Astrocyte (in vitro differentiated cells and primary cell): ENCODE data around the gene ZBED5. TPM values are rescaled to one million over a fixed set of nuclear protein-coding genes. Genes with fewer than 3 reads are reported as not detected.

Experiments
- DNase-seq: peaks from one replicate; pipeline ENCODE4 v3.0.0-alpha.2; 2010; ENCODE audit warnings: low read depth
- FAIRE-seq: peaks from 2 replicates; lab custom pipeline; 2011; peaks lifted over from hg19 to GRCh38; lab: Jason Lieb, UNC
- H2AFZ ChIP-seq: 2 replicates; pipeline ENCODE4 v1.6.0; 2012; ENCODE audit warnings: low read depth, low read length, inconsistent platforms
- H3K27ac ChIP-seq: 2 replicates; pipeline ENCODE4 v1.5.1; 2011; ENCODE audit warnings: low read depth, low read length, inconsistent platforms
- H3K27me3 ChIP-seq: 2 replicates; pipeline ENCODE4 v1.6.0; 2011; ENCODE audit warnings: low read length, inconsistent platforms; ENCODE audit not compliant: insufficient read depth
- H3K36me3 ChIP-seq: 2 replicates; pipeline ENCODE4 v1.5.1; 2011; ENCODE audit warnings: low read length, inconsistent platforms; ENCODE audit not compliant: insufficient read depth
- H3K4me1 ChIP-seq: 2 replicates; pipeline ENCODE4 v1.5.1; 2011; ENCODE audit warnings: low read length, inconsistent platforms; ENCODE audit not compliant: insufficient read depth
- H3K4me2 ChIP-seq: 2 replicates; pipeline ENCODE4 v1.6.0; 2012; ENCODE audit warnings: low read length, inconsistent platforms
- H3K4me3 ChIP-seq: 2 replicates; pipeline ENCODE4 v1.5.1; 2011; ENCODE audit warnings: low read depth, mild to moderate bottlenecking, low read length, inconsistent platforms; ENCODE audit not compliant: insufficient read depth
- H3K79me2 ChIP-seq: 2 replicates; pipeline ENCODE4 v1.6.0; 2012; ENCODE audit warnings: mild to moderate bottlenecking, low read length, inconsistent platforms; ENCODE audit not compliant: insufficient read depth
- H3K9ac ChIP-seq: 2 replicates; pipeline ENCODE4 v1.6.0; 2012; ENCODE audit warnings: mild to moderate bottlenecking, low read length, inconsistent platforms
- H3K9me3 ChIP-seq: 2 replicates; pipeline ENCODE4 v1.5.1; 2012; ENCODE audit warnings: low read depth, mild to moderate bottlenecking, low read length, inconsistent platforms; ENCODE audit not compliant: insufficient read depth
- H4K20me1 ChIP-seq: 2 replicates; pipeline ENCODE4 v1.6.0; 2012; ENCODE audit warnings: low read length, inconsistent platforms; ENCODE audit not compliant: insufficient read depth
- H3K27ac Mint-ChIP-seq: one replicate; pipeline ENCODE4 v1.8.0; 2021; ENCODE audit warnings: mild to moderate bottlenecking, mixed read lengths; ENCODE audit not compliant: unreplicated experiment
- H3K27me3 Mint-ChIP-seq: one replicate; pipeline ENCODE4 v1.8.0; 2021; ENCODE audit warnings: low read depth, mixed read lengths; ENCODE audit not compliant: unreplicated experiment
- H3K36me3 Mint-ChIP-seq: one replicate; pipeline ENCODE4 v1.8.0; 2021; ENCODE audit warnings: low read depth, mixed read lengths; ENCODE audit not compliant: unreplicated experiment
- H3K4me1 Mint-ChIP-seq: one replicate; pipeline ENCODE4 v1.8.0; 2021; ENCODE audit warnings: low read depth, mixed read lengths; ENCODE audit not compliant: unreplicated experiment
- H3K4me3 Mint-ChIP-seq: one replicate; pipeline ENCODE4 v1.8.0; 2021; ENCODE audit warnings: mild to moderate bottlenecking, moderate library complexity, mixed read lengths; ENCODE audit not compliant: unreplicated experiment
- H3K9me3 Mint-ChIP-seq: one replicate; pipeline ENCODE4 v1.8.0; 2021; ENCODE audit warnings: mild to moderate bottlenecking, mixed read lengths; ENCODE audit not compliant: unreplicated experiment
- CTCF ChIP-seq: IDR thresholded peaks from 2 replicates; pipeline ENCODE4 v1.5.1; 2011; ENCODE audit warnings: low read depth, mild to moderate bottlenecking, inconsistent platforms, low read length, moderate library complexity; ENCODE audit not compliant: insufficient read depth
- EZH2 ChIP-seq: IDR thresholded peaks from 2 replicates; pipeline ENCODE4 v1.6.1; 2012; ENCODE audit warnings: mild to moderate bottlenecking, low read length, inconsistent platforms; ENCODE audit not compliant: insufficient read depth
- total RNA-seq: library from RNA; stranded (reverse); gene quantifications from 2 replicates; pipeline ENCODE4 v1.2.1, GENCODE V29; 2021

ZBED5 gene
- total RNA-seq, 1 donor from 2014 or later, result 32.9 TPM

DNA sequence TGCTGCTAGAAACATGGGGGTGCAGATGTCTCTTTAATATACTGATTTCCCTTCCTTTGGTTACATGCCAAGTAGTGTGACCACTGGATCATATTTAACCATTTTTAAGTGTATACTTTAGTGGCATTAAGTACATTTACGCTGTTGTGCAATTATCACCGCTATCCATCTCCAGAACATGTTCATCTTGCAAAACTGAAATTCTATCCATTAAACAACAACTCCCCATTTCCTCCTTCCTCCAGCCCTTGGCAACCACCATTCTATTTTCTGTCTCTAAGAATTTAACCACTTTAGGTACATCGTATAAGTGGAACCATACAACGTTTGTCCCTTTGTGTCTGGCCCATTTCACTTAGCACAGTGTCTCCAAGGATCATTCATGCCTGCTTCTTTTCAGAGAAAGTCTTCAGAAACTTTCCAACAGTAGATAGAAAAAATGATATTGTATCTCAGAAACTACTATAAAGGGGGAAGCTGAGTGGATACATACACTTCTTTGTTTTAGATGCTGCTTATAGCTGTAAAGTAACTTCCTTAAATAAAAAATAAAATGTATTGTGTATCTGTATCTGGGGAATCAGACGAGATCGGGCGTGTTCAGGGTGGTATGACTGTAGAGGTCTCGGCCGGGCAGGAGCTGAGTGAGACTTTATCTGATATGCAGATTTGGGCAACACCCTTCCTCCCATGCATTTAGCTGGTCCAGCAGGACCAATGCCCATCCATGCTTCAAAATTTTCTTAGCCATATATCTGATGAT lies 44.6 kb upstream of the ZBED5 start:
- no peaks in the 10 kb centered on the region for H3K27me3 Mint-ChIP-seq
- peak overlapping the region; percentile 9 for H3K27ac Mint-ChIP-seq
- DNase-seq, result no peak
- no peak overlapping the region for H3K4me3 ChIP-seq
- peaks cover 49% of the 10 kb centered on the region for H3K4me1 Mint-ChIP-seq
- no peaks in the 10 kb centered on the region for H3K9me3 Mint-ChIP-seq
- H3K27me3 ChIP-seq, result no peaks in the 10 kb centered on the region
- H3K79me2 ChIP-seq, result no peaks in the 10 kb centered on the region
- H3K36me3 Mint-ChIP-seq, result no peaks in the 10 kb centered on the region
- no peak overlapping the region for H3K27ac ChIP-seq
- no peak for TF ChIP-seq EZH2
- no peak for TF ChIP-seq CTCF
- H3K4me1 ChIP-seq, result peaks cover 43% of the 10 kb centered on the region
- no peak overlapping the region for H3K4me3 Mint-ChIP-seq
- no peak overlapping the region for H3K4me2 ChIP-seq
- FAIRE-seq, result no peak
- H3K9ac ChIP-seq, result no peak overlapping the region
- no peak overlapping the region for H2AFZ ChIP-seq
- H3K9me3 ChIP-seq, result no peaks in the 10 kb centered on the region
- no peaks in the 10 kb centered on the region for H3K36me3 ChIP-seq
- H4K20me1 ChIP-seq, result no peaks in the 10 kb centered on the region

DNA sequence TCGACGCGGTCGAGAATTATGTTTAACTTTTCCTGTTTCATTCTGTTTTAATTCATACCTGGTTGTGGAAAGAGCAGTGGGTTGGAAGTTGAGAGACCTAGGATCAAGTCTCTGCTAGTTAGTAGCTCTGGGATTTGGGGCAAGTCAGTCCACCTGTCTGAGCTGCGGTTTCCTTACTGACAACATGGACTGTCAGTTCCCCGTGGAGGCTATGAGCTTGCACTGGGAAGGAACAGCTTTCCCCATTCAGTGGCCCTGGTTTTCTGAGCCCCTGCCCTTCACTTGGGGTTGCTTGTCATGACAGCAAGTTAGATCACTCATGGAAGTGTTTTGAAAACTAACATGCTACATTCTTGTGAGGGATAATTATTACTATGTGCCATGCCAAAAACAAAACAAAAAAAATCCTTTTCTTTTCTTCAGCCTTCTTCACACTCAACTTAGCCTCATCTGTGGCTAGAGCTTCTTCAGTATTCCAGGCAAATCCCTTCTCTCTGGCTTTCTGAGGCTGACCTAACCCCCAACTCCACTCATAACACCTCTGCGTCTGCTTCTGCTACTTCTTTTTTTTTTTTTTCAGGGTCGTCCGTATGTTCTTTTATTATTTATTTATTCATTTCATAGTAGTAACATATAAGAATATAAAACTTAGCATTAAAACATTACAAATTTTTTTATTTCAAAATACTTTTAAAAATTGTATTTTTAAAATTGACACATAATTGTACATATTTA lies 43.0 kb upstream of the ZBED5 start:
- Histone ChIP-seq H3K79me2 (no peaks in the 10 kb centered on the region), H3K9me3 (no peaks in the 10 kb centered on the region), H3K9ac (peak overlapping the region; percentile 93), H3K4me3 (peak overlapping the region; percentile 15), H2AFZ (no peak overlapping the region), H3K36me3 (no peaks in the 10 kb centered on the region), H4K20me1 (no peaks in the 10 kb centered on the region), H3K27me3 (no peaks in the 10 kb centered on the region), H3K4me2 (peak overlapping the region; percentile 91), H3K27ac (peak overlapping the region; percentile 100), H3K4me1 (peaks cover 34% of the 10 kb centered on the region)
- no peaks in the 10 kb centered on the region for H3K9me3 Mint-ChIP-seq
- TF ChIP-seq EZH2, result no peak
- H3K27ac Mint-ChIP-seq, result peak overlapping the region; percentile 99
- DNase-seq, result peak; percentile 35
- H3K4me1 Mint-ChIP-seq, result peaks cover 39% of the 10 kb centered on the region
- H3K4me3 Mint-ChIP-seq, result peak overlapping the region; percentile 40
- H3K36me3 Mint-ChIP-seq, result peaks cover 2% of the 10 kb centered on the region
- peak; percentile 55 for FAIRE-seq
- H3K27me3 Mint-ChIP-seq, result no peaks in the 10 kb centered on the region

DNA sequence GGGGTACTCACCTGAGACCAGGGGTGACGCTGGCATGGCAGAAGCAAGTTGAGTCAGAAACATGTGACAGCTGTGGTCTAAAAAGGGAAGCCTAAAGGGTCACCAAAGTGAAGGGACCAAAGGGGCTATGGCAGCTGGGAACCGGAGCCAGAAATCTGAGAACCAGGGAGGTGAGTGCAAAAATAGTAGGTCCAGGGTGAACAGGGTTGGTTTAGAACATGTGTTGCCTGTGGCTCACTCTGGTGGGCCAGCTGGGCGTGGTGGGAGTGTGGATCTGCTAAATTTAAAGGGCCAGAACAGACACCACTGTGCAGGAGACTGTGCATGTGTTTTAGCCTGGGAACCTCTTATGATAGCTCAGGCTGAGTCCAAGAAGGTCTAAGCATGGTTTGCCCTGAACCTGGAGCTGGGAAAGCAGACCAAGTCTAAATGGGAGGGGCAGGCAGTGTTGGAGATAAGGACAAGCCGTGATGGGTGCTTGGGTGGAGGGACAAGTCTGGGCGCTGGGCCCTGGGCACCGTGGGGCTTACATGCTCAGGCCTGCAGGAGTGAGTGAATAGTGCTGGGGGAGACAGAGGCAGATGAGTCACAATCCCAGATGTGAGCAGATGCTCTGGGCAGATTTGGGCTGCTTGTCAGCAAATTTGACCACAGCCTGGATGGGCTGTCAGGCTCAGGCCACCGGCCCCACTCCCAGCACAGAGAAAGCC lies 41.4 kb upstream of the ZBED5 start:
- no peak for FAIRE-seq

More for the DNA sequence above, 41.4 kb upstream of the ZBED5 start:
- DNase-seq, result no peak
- peaks cover 34% of the 10 kb centered on the region for H3K4me1 ChIP-seq
- peak overlapping the region; percentile 91 for H3K4me2 ChIP-seq
- Mint-ChIP-seq H3K36me3 (peaks cover 4% of the 10 kb centered on the region), H3K27ac (peak overlapping the region; percentile 99), H3K4me3 (peak overlapping the region; percentile 46), H3K4me1 (peaks cover 39% of the 10 kb centered on the region), H3K27me3 (no peaks in the 10 kb centered on the region), H3K9me3 (no peaks in the 10 kb centered on the region)
- H3K36me3 ChIP-seq, result no peaks in the 10 kb centered on the region
- peak overlapping the region; percentile 93 for H3K9ac ChIP-seq
- H4K20me1 ChIP-seq, result no peaks in the 10 kb centered on the region
- no peaks in the 10 kb centered on the region for H3K9me3 ChIP-seq
- H3K79me2 ChIP-seq, result no peaks in the 10 kb centered on the region
- H3K27ac ChIP-seq, result peak overlapping the region; percentile 100
- TF ChIP-seq EZH2, result no peak
- no peak for TF ChIP-seq CTCF
- no peaks in the 10 kb centered on the region for H3K27me3 ChIP-seq
- H3K4me3 ChIP-seq, result peak overlapping the region; percentile 43
- H2AFZ ChIP-seq, result peak overlapping the region; percentile 42
